Measurements from ENCODE around the gene TMTC2.

The TMTC2 gene

DNA sequence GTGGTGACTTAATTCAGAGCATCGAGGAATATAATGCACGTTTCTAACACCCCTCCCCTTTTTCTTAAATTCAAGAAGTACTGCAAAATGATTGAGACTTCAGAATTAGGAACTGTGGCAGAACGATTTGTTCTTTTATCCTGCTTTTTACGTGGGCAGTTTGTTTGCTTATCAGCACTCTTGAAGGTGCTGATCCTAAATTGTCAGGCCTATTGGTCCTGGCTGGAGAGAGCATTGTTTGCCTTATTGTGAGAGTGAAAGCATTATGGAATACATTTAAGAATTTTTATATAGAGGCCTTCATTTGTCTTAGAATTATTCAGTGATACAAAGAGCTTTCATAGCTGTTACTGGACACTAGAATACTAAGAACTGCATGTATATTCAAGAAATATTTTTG is 59.1 kb downstream of the TMTC2 start:
- H3K9me3 ChIP-seq (ENCODE audit: control insufficient read depth, insufficient read depth, low read depth, low read length) = no peaks in the 10 kb centered on the region
- H3K27ac ChIP-seq (ENCODE audit: extremely low read depth, low read depth, low read length) = no peak overlapping the region
- H3K36me3 ChIP-seq (ENCODE audit: control insufficient read depth in 2 of 2, insufficient read depth in 1 of 2, low read length in 2 of 2) = no peaks in the 10 kb centered on the region
- peaks cover 12% of the 10 kb centered on the region for H3K4me1 ChIP-seq (ENCODE audit: control insufficient read depth, insufficient read depth, low read length)
- H3K4me3 ChIP-seq (ENCODE audit: low read depth, low read length) = no peak overlapping the region
- CTCF ChIA-PET = interaction anchor here (0.6 to 1.8 kb wide), 3 partner anchors 10 to 60 kb away, joined by 3 to 4 read pairs (median 4); no protein-coding TSS in a partner anchor
- no peak for TF ChIP-seq ZNF416 (tag by site-specific recombination; IDR thresholded peaks at IDR 0.05)
- TF ChIP-seq SETDB1 (IDR thresholded peaks at IDR 0.05; ENCODE audit: insufficient read length, low read length) = no peak
- no peak for TF ChIP-seq ZNF37A (tag by site-specific recombination; IDR thresholded peaks at IDR 0.05)
- no peak for TF ChIP-seq ZBTB1 (tag by site-specific recombination; IDR thresholded peaks at IDR 0.05)
- TF ChIP-seq, protein P1, sequence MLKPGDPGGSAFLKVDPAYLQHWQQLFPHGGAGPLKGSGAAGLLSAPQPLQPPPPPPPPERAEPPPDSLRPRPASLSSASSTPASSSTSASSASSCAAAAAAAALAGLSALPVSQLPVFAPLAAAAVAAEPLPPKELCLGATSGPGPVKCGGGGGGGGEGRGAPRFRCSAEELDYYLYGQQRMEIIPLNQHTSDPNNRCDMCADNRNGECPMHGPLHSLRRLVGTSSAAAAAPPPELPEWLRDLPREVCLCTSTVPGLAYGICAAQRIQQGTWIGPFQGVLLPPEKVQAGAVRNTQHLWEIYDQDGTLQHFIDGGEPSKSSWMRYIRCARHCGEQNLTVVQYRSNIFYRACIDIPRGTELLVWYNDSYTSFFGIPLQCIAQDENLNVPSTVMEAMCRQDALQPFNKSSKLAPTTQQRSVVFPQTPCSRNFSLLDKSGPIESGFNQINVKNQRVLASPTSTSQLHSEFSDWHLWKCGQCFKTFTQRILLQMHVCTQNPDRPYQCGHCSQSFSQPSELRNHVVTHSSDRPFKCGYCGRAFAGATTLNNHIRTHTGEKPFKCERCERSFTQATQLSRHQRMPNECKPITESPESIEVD (tag by site-specific recombination; IDR thresholded peaks at IDR 0.05) = no peak
- TF ChIP-seq ZBTB17 (tag by site-specific recombination; IDR thresholded peaks at IDR 0.05) = 0 out of 2 replicates have a peak, but pooled peaks have one; percentile 35
- TF ChIP-seq ZNF223 (tag by site-specific recombination; IDR thresholded peaks at IDR 0.05) = no peak
- POLR2A ChIA-PET = no interaction called here

DNA sequence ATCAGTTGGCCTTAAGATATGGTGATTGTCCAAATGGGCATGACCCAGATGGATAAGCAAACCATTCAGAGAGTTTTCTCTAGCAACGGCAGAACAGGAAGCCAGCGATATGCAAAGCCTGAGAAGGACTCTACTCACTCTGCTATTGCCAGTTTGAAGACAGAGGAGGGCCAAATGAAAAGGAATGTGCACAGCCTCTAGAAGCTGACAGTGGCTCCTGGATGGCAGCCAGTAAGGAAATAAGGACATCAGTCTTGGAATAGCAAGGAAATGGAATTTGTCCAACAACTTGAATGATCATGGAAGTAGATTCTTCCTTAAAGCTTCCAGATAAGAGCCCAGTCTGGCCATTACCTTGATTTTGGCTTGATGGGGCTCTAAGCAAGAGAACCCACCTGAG is 60.0 kb downstream of the TMTC2 start:
- POLR2A ChIA-PET = no interaction called here
- Histone ChIP-seq H3K4me1 (ENCODE audit: control insufficient read depth, insufficient read depth, low read length) (peaks cover 9% of the 10 kb centered on the region), H3K36me3 (ENCODE audit: control insufficient read depth in 2 of 2, insufficient read depth in 1 of 2, low read length in 2 of 2) (no peaks in the 10 kb centered on the region), H3K9me3 (ENCODE audit: control insufficient read depth, insufficient read depth, low read depth, low read length) (no peaks in the 10 kb centered on the region), H3K4me3 (ENCODE audit: low read depth, low read length) (no peak overlapping the region), H3K27ac (ENCODE audit: extremely low read depth, low read depth, low read length) (no peak overlapping the region)
- TF ChIP-seq ZNF138 (tag by site-specific recombination; IDR thresholded peaks at IDR 0.05; ENCODE audit: borderline replicate concordance) (no peak), ZBTB7A (tag by site-specific recombination; IDR thresholded peaks at IDR 0.05; ENCODE audit: low read depth) (no peak), ZNF830 (tag by site-specific recombination; IDR thresholded peaks at IDR 0.05; ENCODE audit: low read depth) (no peak), ZNF555 (tag by site-specific recombination; conservative IDR thresholded peaks at IDR 0.05) (no peak), ZNF16 (tag by site-specific recombination; IDR thresholded peaks at IDR 0.05; ENCODE audit: low read depth) (no peak), ZNF311 (tag by site-specific recombination; IDR thresholded peaks at IDR 0.05; ENCODE audit: borderline replicate concordance) (no peak), ZNF23 (tag by site-specific recombination; IDR thresholded peaks at IDR 0.05; ENCODE audit: borderline replicate concordance) (no peak), ZNF292 (tag by site-specific recombination; IDR thresholded peaks at IDR 0.05; ENCODE audit: borderline replicate concordance, low read depth) (no peak), ZNF747 (tag by site-specific recombination; IDR thresholded peaks at IDR 0.05) (no peak), ZNF274 (IDR thresholded peaks at IDR 0.05; ENCODE audit: low read length) (no peak), ZNF274 (tag by site-specific recombination; IDR thresholded peaks at IDR 0.05; ENCODE audit: borderline replicate concordance) (no peak), OVOL3 (tag by site-specific recombination; IDR thresholded peaks at IDR 0.05) (no peak)
- TF ChIP-seq, protein P2, sequence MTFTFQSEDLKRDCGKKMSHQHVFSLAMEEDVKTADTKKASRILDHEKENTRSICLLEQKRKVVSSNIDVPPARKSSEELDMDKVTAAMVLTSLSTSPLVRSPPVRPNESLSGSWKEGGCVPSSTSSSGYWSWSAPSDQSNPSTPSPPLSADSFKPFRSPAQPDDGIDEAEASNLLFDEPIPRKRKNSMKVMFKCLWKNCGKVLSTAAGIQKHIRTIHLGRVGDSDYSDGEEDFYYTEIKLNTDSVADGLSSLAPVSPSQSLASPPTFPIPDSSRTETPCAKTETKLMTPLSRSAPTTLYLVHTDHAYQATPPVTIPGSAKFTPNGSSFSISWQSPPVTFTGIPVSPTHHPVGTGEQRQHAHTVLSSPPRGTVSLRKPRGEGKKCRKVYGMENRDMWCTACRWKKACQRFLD (tag by site-specific recombination; IDR thresholded peaks at IDR 0.05) = no peak
- TF ChIP-seq, protein P3, sequence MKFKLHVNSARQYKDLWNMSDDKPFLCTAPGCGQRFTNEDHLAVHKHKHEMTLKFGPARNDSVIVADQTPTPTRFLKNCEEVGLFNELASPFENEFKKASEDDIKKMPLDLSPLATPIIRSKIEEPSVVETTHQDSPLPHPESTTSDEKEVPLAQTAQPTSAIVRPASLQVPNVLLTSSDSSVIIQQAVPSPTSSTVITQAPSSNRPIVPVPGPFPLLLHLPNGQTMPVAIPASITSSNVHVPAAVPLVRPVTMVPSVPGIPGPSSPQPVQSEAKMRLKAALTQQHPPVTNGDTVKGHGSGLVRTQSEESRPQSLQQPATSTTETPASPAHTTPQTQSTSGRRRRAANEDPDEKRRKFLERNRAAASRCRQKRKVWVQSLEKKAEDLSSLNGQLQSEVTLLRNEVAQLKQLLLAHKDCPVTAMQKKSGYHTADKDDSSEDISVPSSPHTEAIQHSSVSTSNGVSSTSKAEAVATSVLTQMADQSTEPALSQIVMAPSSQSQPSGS (tag by site-specific recombination; IDR thresholded peaks at IDR 0.05; ENCODE audit: low read depth) = no peak
- TF ChIP-seq, protein P4, sequence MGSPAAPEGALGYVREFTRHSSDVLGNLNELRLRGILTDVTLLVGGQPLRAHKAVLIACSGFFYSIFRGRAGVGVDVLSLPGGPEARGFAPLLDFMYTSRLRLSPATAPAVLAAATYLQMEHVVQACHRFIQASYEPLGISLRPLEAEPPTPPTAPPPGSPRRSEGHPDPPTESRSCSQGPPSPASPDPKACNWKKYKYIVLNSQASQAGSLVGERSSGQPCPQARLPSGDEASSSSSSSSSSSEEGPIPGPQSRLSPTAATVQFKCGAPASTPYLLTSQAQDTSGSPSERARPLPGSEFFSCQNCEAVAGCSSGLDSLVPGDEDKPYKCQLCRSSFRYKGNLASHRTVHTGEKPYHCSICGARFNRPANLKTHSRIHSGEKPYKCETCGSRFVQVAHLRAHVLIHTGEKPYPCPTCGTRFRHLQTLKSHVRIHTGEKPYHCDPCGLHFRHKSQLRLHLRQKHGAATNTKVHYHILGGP (tag by site-specific recombination; IDR thresholded peaks at IDR 0.05) = no peak
- CTCF ChIA-PET = interaction anchor here (0.6 to 1.3 kb wide), 2 partner anchors 61 to 772 kb away, joined by 4 read pairs; no protein-coding TSS in a partner anchor
